Stomach smooth muscle (tissue), 2 donors: ENCODE measurements around the gene STK16.
"Not testable (repeated sequence)": the region's sequence is repeated elsewhere in the genome, so short reads cannot be mapped to it uniquely, and the experiment has no call there.

Experiments
- H3K27ac ChIP-seq: one replicate; pipeline ENCODE4 v1.7.0; 2013; ENCODE audit warnings: mild to moderate bottlenecking, low read length, inconsistent platforms
- H3K27me3 ChIP-seq, 2 donors: one replicate each; pipeline ENCODE4 v1.7.0; 2013; ENCODE audit warnings: low read length in 2 of 2; ENCODE audit not compliant: insufficient read depth in 2 of 2, control insufficient read depth in 1 of 2
- H3K36me3 ChIP-seq, 2 donors: one replicate each; pipeline ENCODE4 v1.7.0; 2013; ENCODE audit warnings: low read length in 2 of 2; ENCODE audit not compliant: control insufficient read depth in 2 of 2, insufficient read depth in 2 of 2
- H3K4me1 ChIP-seq: one replicate; pipeline ENCODE4 v1.7.0; 2013; ENCODE audit warnings: low read length; ENCODE audit not compliant: control insufficient read depth, insufficient read depth
- H3K4me3 ChIP-seq, 2 donors: one replicate each; pipeline ENCODE4 v1.7.0; 2013; ENCODE audit warnings: low read length in 2 of 2
- H3K9ac ChIP-seq, 2 donors: one replicate each; pipeline ENCODE4 v1.7.0; 2013; ENCODE audit warnings: low read length in 2 of 2, mild to moderate bottlenecking in 1 of 2
- H3K9me3 ChIP-seq, 2 donors: one replicate each; pipeline ENCODE4 v1.7.0; 2013; ENCODE audit warnings: low read length in 2 of 2; ENCODE audit not compliant: control insufficient read depth in 2 of 2
- donor health status: healthy.
- donor health status: Pancreatic carcinoma.

Gene STK16

GRCh38 chr2:219254590-219255201 lies 9.4 kb downstream of the STK16 start:
- H3K9ac ChIP-seq: peak overlapping the region; percentile 68 to 86
- peak overlapping the region; percentile 90 to 96 for H3K4me3 ChIP-seq
- H3K9me3 ChIP-seq: no peaks in the 10 kb centered on the region
- no peaks in the 10 kb centered on the region for H3K27me3 ChIP-seq
- H3K27ac ChIP-seq: peak overlapping the region; percentile 90
- H3K4me1 ChIP-seq: peaks cover 44% of the 10 kb centered on the region
- H3K36me3 ChIP-seq: peaks cover 6 to 9% of the 10 kb centered on the region in 2 donors

GRCh38 chr2:219258942-219259341 lies 13.7 kb downstream of the STK16 start:
- not testable (repeated sequence) for H3K4me3 ChIP-seq, H3K27ac ChIP-seq, H3K9ac ChIP-seq, H3K36me3 ChIP-seq, H3K4me1 ChIP-seq, H3K9me3 ChIP-seq, H3K27me3 ChIP-seq

- no peaks in the 10 kb centered on the region for H3K4me1 ChIP-seq
- no peak overlapping the region for H3K27ac ChIP-seq
- H3K4me3 ChIP-seq: no peak overlapping the region
- H3K36me3 ChIP-seq: no peaks in the 10 kb centered on the region
- no peak overlapping the region for H3K9ac ChIP-seq
- no peaks in the 10 kb centered on the region for H3K9me3 ChIP-seq
- no peaks in the 10 kb centered on the region for H3K27me3 ChIP-seq
Observed at GRCh38 chr2:219261024-219261855, 16.0 kb downstream of the STK16 start.

GRCh38 chr2:219266232-219266631 lies 21.0 kb downstream of the STK16 start:
- Histone ChIP-seq H3K9me3 (no peaks in the 10 kb centered on the region), H3K9ac (no peak overlapping the region), H3K27ac (no peak overlapping the region), H3K4me1 (peaks cover 8% of the 10 kb centered on the region), H3K36me3 (no peaks in the 10 kb centered on the region), H3K4me3 (no peak overlapping the region), H3K27me3 (no peaks in the 10 kb centered on the region)

GRCh38 chr2:219266886-219267285 lies 21.6 kb downstream of the STK16 start:
- no peaks in the 10 kb centered on the region for H3K27me3 ChIP-seq

GRCh38 chr2:219268294-219268693 lies 23.0 kb downstream of the STK16 start:
- H3K9me3 ChIP-seq: no peaks in the 10 kb centered on the region
- H3K27ac ChIP-seq: no peak overlapping the region
- no peak overlapping the region for H3K4me3 ChIP-seq
- no peaks in the 10 kb centered on the region for H3K27me3 ChIP-seq
- peaks cover 8% of the 10 kb centered on the region for H3K4me1 ChIP-seq
- no peak overlapping the region for H3K9ac ChIP-seq
- no peaks in the 10 kb centered on the region for H3K36me3 ChIP-seq

More at GRCh38 chr2:219266886-219267285, 21.6 kb downstream of the STK16 start:
- H3K4me1 ChIP-seq: peaks cover 8% of the 10 kb centered on the region
- no peak overlapping the region for H3K4me3 ChIP-seq
- no peak overlapping the region for H3K9ac ChIP-seq
- no peaks in the 10 kb centered on the region for H3K36me3 ChIP-seq
- H3K27ac ChIP-seq: no peak overlapping the region
- H3K9me3 ChIP-seq: no peaks in the 10 kb centered on the region

- Histone ChIP-seq H3K9ac (no peak overlapping the region), H3K36me3 (no peaks in the 10 kb centered on the region), H3K4me3 (no peak overlapping the region), H3K27me3 (no peaks in the 10 kb centered on the region), H3K27ac (no peak overlapping the region), H3K4me1 (peaks cover 17% of the 10 kb centered on the region), H3K9me3 (no peaks in the 10 kb centered on the region)
Observed at GRCh38 chr2:219269362-219270054, 24.2 kb downstream of the STK16 start.

GRCh38 chr2:219270055-219270372 lies 24.7 kb downstream of the STK16 start:
- no peak overlapping the region for H3K27ac ChIP-seq
- peaks cover 22% of the 10 kb centered on the region for H3K4me1 ChIP-seq
- no peaks in the 10 kb centered on the region for H3K36me3 ChIP-seq
- no peaks in the 10 kb centered on the region for H3K9me3 ChIP-seq
- no peaks in the 10 kb centered on the region for H3K27me3 ChIP-seq
- no peak overlapping the region for H3K4me3 ChIP-seq
- H3K9ac ChIP-seq: no peak overlapping the region

- Histone ChIP-seq H3K36me3 (no peaks in the 10 kb centered on the region), H3K9ac (no peak overlapping the region), H3K4me3 (no peak overlapping the region), H3K27ac (no peak overlapping the region), H3K27me3 (no peaks in the 10 kb centered on the region), H3K9me3 (no peaks in the 10 kb centered on the region), H3K4me1 (peaks cover 23% of the 10 kb centered on the region)
Observed at GRCh38 chr2:219271021-219271420, 25.7 kb downstream of the STK16 start.

GRCh38 chr2:219272356-219272755 lies 27.1 kb downstream of the STK16 start:
- Histone ChIP-seq H3K9me3 (no peaks in the 10 kb centered on the region), H3K9ac (no peak overlapping the region), H3K27ac (no peak overlapping the region), H3K36me3 (no peaks in the 10 kb centered on the region), H3K27me3 (no peaks in the 10 kb centered on the region), H3K4me1 (peaks cover 23% of the 10 kb centered on the region), H3K4me3 (no peak overlapping the region)

GRCh38 chr2:219272995-219273394 lies 27.7 kb downstream of the STK16 start:
- Histone ChIP-seq H3K27ac (no peak overlapping the region), H3K9ac (no peak overlapping the region), H3K27me3 (no peaks in the 10 kb centered on the region)

More at GRCh38 chr2:219272995-219273394, 27.7 kb downstream of the STK16 start:
- Histone ChIP-seq H3K36me3 (no peaks in the 10 kb centered on the region), H3K4me1 (peaks cover 29% of the 10 kb centered on the region), H3K4me3 (no peak overlapping the region), H3K9me3 (no peaks in the 10 kb centered on the region)
